ENCODE measurements around the gene LSM3. TPM values are rescaled to one million over a fixed set of nuclear protein-coding genes. Genes with fewer than 3 reads are reported as not detected.

LSM3 gene
- total RNA-seq, 2 experiments from 2014 or later: 12.4 to 21.9 TPM

- H3K9me2 ChIP-seq (ENCODE audit: insufficient read depth, low read length): no peaks in the 10 kb centered on the region
- no peak overlapping the region for H2AFZ ChIP-seq (ENCODE audit: low read length)
- H3K4me1 ChIP-seq (ENCODE audit: insufficient read depth, low read length, poor library complexity, severe bottlenecking): no peaks in the 10 kb centered on the region
- no peaks in the 10 kb centered on the region for H4K20me1 ChIP-seq (ENCODE audit: insufficient read depth, low read length)
- H3K27ac ChIP-seq (ENCODE audit: low read depth, low read length, poor library complexity, severe bottlenecking): no peak overlapping the region
- POLR2A ChIA-PET: no interaction called here
- H3K4me2 ChIP-seq (ENCODE audit: low read length): no peak overlapping the region
- H3K79me2 ChIP-seq (ENCODE audit: insufficient read depth, low read depth, low read length): no peaks in the 10 kb centered on the region
- no peak overlapping the region for H3K4me3 ChIP-seq (ENCODE audit: low read depth, low read length, poor library complexity, severe bottlenecking)
- no peak for TF ChIP-seq CTCF (conservative IDR thresholded peaks at IDR 0.05; ENCODE audit: low read length)
- no peak for TF ChIP-seq EZH2phosphoT487 (IDR thresholded peaks at IDR 0.05; ENCODE audit: borderline replicate concordance, low read depth, low read length)
- no peaks in the 10 kb centered on the region for H3K36me3 ChIP-seq (ENCODE audit: insufficient read depth, low read length)
- H3K9me3 ChIP-seq (ENCODE audit: low read length): no peaks in the 10 kb centered on the region
- intact Hi-C loops (cut with micrococcal nuclease; ENCODE audit: unreplicated experiment): loop anchor here (10.0 kb wide), 1 partner anchor 313 kb away; no protein-coding TSS in a partner anchor
- CTCF ChIA-PET (ENCODE audit: unreplicated experiment): no interaction called here
- DNase-seq (ENCODE audit: low spot score): no peak
- BruUV-seq (replicated peaks): no TSS peak
Observed at GRCh38 chr3:14208168-14208567, 29.6 kb downstream of the LSM3 start.

- TF ChIP-seq CTCF (conservative IDR thresholded peaks at IDR 0.05; ENCODE audit: low read length) (no peak), EZH2phosphoT487 (IDR thresholded peaks at IDR 0.05; ENCODE audit: borderline replicate concordance, low read depth, low read length) (no peak)
- Histone ChIP-seq H3K27ac (ENCODE audit: low read depth, low read length, poor library complexity, severe bottlenecking) (no peak overlapping the region), H3K9me2 (ENCODE audit: insufficient read depth, low read length) (no peaks in the 10 kb centered on the region), H3K36me3 (ENCODE audit: insufficient read depth, low read length) (no peaks in the 10 kb centered on the region), H3K79me2 (ENCODE audit: insufficient read depth, low read depth, low read length) (no peaks in the 10 kb centered on the region), H3K4me3 (ENCODE audit: low read depth, low read length, poor library complexity, severe bottlenecking) (no peak overlapping the region), H3K4me1 (ENCODE audit: insufficient read depth, low read length, poor library complexity, severe bottlenecking) (no peaks in the 10 kb centered on the region), H3K9me3 (ENCODE audit: low read length) (no peaks in the 10 kb centered on the region), H2AFZ (ENCODE audit: low read length) (no peak overlapping the region), H3K4me2 (ENCODE audit: low read length) (no peak overlapping the region), H4K20me1 (ENCODE audit: insufficient read depth, low read length) (no peaks in the 10 kb centered on the region)
- CTCF ChIA-PET (ENCODE audit: unreplicated experiment): no interaction called here
- intact Hi-C loops (cut with micrococcal nuclease; ENCODE audit: unreplicated experiment): loop anchor here (10.0 kb wide), 1 partner anchor 314 kb away; no protein-coding TSS in a partner anchor
- no peak for DNase-seq (ENCODE audit: low spot score)
- BruUV-seq (replicated peaks): no TSS peak
- POLR2A ChIA-PET: no interaction called here
Observed at GRCh38 chr3:14208977-14209394, 30.4 kb downstream of the LSM3 start.

- intact Hi-C loops (cut with micrococcal nuclease; ENCODE audit: unreplicated experiment): loop anchor here (10.0 kb wide), 1 partner anchor 315 kb away; no protein-coding TSS in a partner anchor
- H4K20me1 ChIP-seq (ENCODE audit: insufficient read depth, low read length): no peaks in the 10 kb centered on the region
- no TSS peak for BruUV-seq (replicated peaks)
- H3K36me3 ChIP-seq (ENCODE audit: insufficient read depth, low read length): no peaks in the 10 kb centered on the region
- H3K9me2 ChIP-seq (ENCODE audit: insufficient read depth, low read length): no peaks in the 10 kb centered on the region
- H3K4me3 ChIP-seq (ENCODE audit: low read depth, low read length, poor library complexity, severe bottlenecking): no peak overlapping the region
- no peaks in the 10 kb centered on the region for H3K79me2 ChIP-seq (ENCODE audit: insufficient read depth, low read depth, low read length)
- H3K4me2 ChIP-seq (ENCODE audit: low read length): no peak overlapping the region
- DNase-seq (ENCODE audit: low spot score): no peak
- H2AFZ ChIP-seq (ENCODE audit: low read length): no peak overlapping the region
- CTCF ChIA-PET (ENCODE audit: unreplicated experiment): no interaction called here
- TF ChIP-seq CTCF (conservative IDR thresholded peaks at IDR 0.05; ENCODE audit: low read length) (no peak), EZH2phosphoT487 (IDR thresholded peaks at IDR 0.05; ENCODE audit: borderline replicate concordance, low read depth, low read length) (no peak)
- no peaks in the 10 kb centered on the region for H3K9me3 ChIP-seq (ENCODE audit: low read length)
- POLR2A ChIA-PET: no interaction called here
- H3K4me1 ChIP-seq (ENCODE audit: insufficient read depth, low read length, poor library complexity, severe bottlenecking): no peaks in the 10 kb centered on the region
- no peak overlapping the region for H3K27ac ChIP-seq (ENCODE audit: low read depth, low read length, poor library complexity, severe bottlenecking)
Observed at GRCh38 chr3:14209581-14210289, 31.1 kb downstream of the LSM3 start.
